MM.1S (cell line): ENCODE data around the gene NEURL4.

Experiments used
- DNase-seq: peaks from one replicate; pipeline ENCODE4 v3.0.0-alpha.2; 2015
- H2AFZ ChIP-seq: fragments of 300-600 bp; sonication (generic); 2 replicates; pipeline ENCODE4 v1.6.0; 2016; ENCODE audit warnings: antibody characterized with exemption, low read length
- H3F3A ChIP-seq: fragments of 300-600 bp; sonication (generic); 2 replicates; pipeline ENCODE4 v1.6.1; 2016; ENCODE audit warnings: mild to moderate bottlenecking, antibody characterized with exemption, low read length, moderate library complexity, mixed read lengths; ENCODE audit not compliant: insufficient read depth
- H3K27ac ChIP-seq: fragments of 300-600 bp; sonication (generic); 2 replicates; pipeline ENCODE4 v1.5.1; 2016; ENCODE audit warnings: mild to moderate bottlenecking, low read length
- H3K27me3 ChIP-seq: fragments of 300-600 bp; sonication (generic); replicated peaks from 2 replicates; pipeline ENCODE4 v1.6.0; 2016; ENCODE audit warnings: low read length; ENCODE audit not compliant: insufficient read depth
- H3K36me3 ChIP-seq: fragments of 300-600 bp; sonication (generic); replicated peaks from 2 replicates; pipeline ENCODE4 v1.6.1; 2016; ENCODE audit warnings: mild to moderate bottlenecking, low read length, mixed read lengths; ENCODE audit not compliant: insufficient read depth
- H3K4me1 ChIP-seq: fragments of 300-600 bp; sonication (generic); 2 replicates; pipeline ENCODE4 v1.6.1; 2016; ENCODE audit warnings: low read length, mixed read lengths
- H3K4me2 ChIP-seq: fragments of 300-600 bp; sonication (generic); 2 replicates; pipeline ENCODE4 v1.6.0; 2016; ENCODE audit warnings: low read depth, low read length
- H3K4me3 ChIP-seq: fragments of 300-600 bp; sonication (generic); 2 replicates; pipeline ENCODE4 v1.5.1; 2016; ENCODE audit warnings: low read length, mixed read lengths
- H3K79me2 ChIP-seq: fragments of 300-600 bp; sonication (generic); 2 replicates; pipeline ENCODE4 v1.6.1; 2016; ENCODE audit warnings: mixed run types, low read length, mixed read lengths
- H3K9ac ChIP-seq: fragments of 300-600 bp; sonication (generic); 2 replicates; pipeline ENCODE4 v1.6.1; 2016; ENCODE audit warnings: low read length, mixed read lengths
- H3K9me2 ChIP-seq: fragments of 300-600 bp; sonication (generic); replicated peaks from 2 replicates; pipeline ENCODE4 v1.6.1; 2016; ENCODE audit warnings: mild to moderate bottlenecking, low read length, mixed read lengths; ENCODE audit not compliant: insufficient read depth
- H3K9me3 ChIP-seq: fragments of 300-600 bp; sonication (generic); replicated peaks from 2 replicates; pipeline ENCODE4 v1.6.1; 2016; ENCODE audit warnings: mild to moderate bottlenecking, low read length, mixed read lengths; ENCODE audit not compliant: insufficient read depth
- H4K20me1 ChIP-seq: fragments of 300-600 bp; sonication (generic); 2 replicates; pipeline ENCODE4 v1.6.1; 2016; ENCODE audit warnings: mild to moderate bottlenecking, low read length, moderate library complexity, mixed read lengths; ENCODE audit not compliant: insufficient read depth
- CTCF ChIP-seq: fragments of 300-600 bp; sonication (generic); IDR thresholded peaks from 2 replicates; pipeline ENCODE4 v1.5.1; 2016; ENCODE audit warnings: antibody characterized with exemption, low read length, mixed read lengths
- EZH2 ChIP-seq: fragments of 300-600 bp; sonication (generic); optimal IDR thresholded peaks from 2 replicates; pipeline ENCODE3; 2017; ENCODE audit warnings: low read depth, mild to moderate bottlenecking, antibody characterized with exemption, low read length, mixed read lengths
- EZH2phosphoT487 ChIP-seq: fragments of 300-600 bp; sonication (generic); IDR thresholded peaks from 2 replicates; pipeline ENCODE4 v1.6.1; 2018; ENCODE audit warnings: antibody characterized with exemption, low read length

The NEURL4 gene

GRCh38 chr17:7295230-7296180, 33.6 kb downstream of the NEURL4 start:
- TF ChIP-seq CTCF, result no peak
- TF ChIP-seq EZH2phosphoT487, result no peak
- no peak for TF ChIP-seq EZH2
- Histone ChIP-seq H3K4me2 (peak overlapping the region; percentile 72; the same call in 1 of the 2 replicates), H3K27me3 (peaks cover 53% of the 10 kb centered on the region), H3F3A (no peaks in the 10 kb centered on the region), H3K9me3 (no peaks in the 10 kb centered on the region), H3K9ac (no peak overlapping the region), H3K4me3 (peak overlapping the region; percentile 51), H3K27ac (no peak overlapping the region), H3K9me2 (no peaks in the 10 kb centered on the region), H4K20me1 (no peaks in the 10 kb centered on the region), H3K4me1 (peaks cover 15% of the 10 kb centered on the region; the same call in 1 of the 2 replicates), H3K79me2 (no peaks in the 10 kb centered on the region), H2AFZ (peak overlapping the region; percentile 72), H3K36me3 (no peaks in the 10 kb centered on the region)
- DNase-seq, result no peak

- Histone ChIP-seq H3K4me1 (peaks cover 15% of the 10 kb centered on the region; the same call in 1 of the 2 replicates), H3K4me2 (peak within 1 kb of the TSS; percentile 72), H3K4me3 (peak within 1 kb of the TSS; percentile 51), H3K9ac (no peak within 1 kb of the TSS), H4K20me1 (no peaks in the 10 kb centered on the region), H2AFZ (peak within 1 kb of the TSS; percentile 72), H3K9me2 (no peaks in the 10 kb centered on the region), H3K36me3 (no peaks in the 10 kb centered on the region), H3F3A (no peaks in the 10 kb centered on the region), H3K27ac (no peak within 1 kb of the TSS), H3K9me3 (no peaks in the 10 kb centered on the region), H3K79me2 (no peaks in the 10 kb centered on the region), H3K27me3 (peaks cover 53% of the 10 kb centered on the region)
- DNase-seq, result peak; percentile 58
- TF ChIP-seq EZH2 (no peak), CTCF (no peak), EZH2phosphoT487 (no peak)
Measured at GRCh38 chr17:7294614-7295153, 34.5 kb downstream of the NEURL4 start, which contains the start of gene YBX2. Gene YBX2 (minus strand): TSS chr17:7294639. CDS start chr17:7294500, 139 bp downstream.

GRCh38 chr17:7293816-7294613, 35.1 kb downstream of the NEURL4 start:
- no peaks in the 10 kb centered on the region for H3K9me2 ChIP-seq
- no peak for TF ChIP-seq EZH2
- no peak for TF ChIP-seq CTCF
- no peak for TF ChIP-seq EZH2phosphoT487
- H3K4me1 ChIP-seq, result peaks cover 15% of the 10 kb centered on the region; the same call in 1 of the 2 replicates
- no peak overlapping the region for H3K4me3 ChIP-seq
- H2AFZ ChIP-seq, result no peak overlapping the region
- no peak overlapping the region for H3K9ac ChIP-seq
- H3K9me3 ChIP-seq, result no peaks in the 10 kb centered on the region
- no peaks in the 10 kb centered on the region for H3K36me3 ChIP-seq
- H3K79me2 ChIP-seq, result no peaks in the 10 kb centered on the region
- H4K20me1 ChIP-seq, result no peaks in the 10 kb centered on the region
- H3K27me3 ChIP-seq, result peaks cover 58% of the 10 kb centered on the region
- no peaks in the 10 kb centered on the region for H3F3A ChIP-seq
- no peak overlapping the region for H3K4me2 ChIP-seq
- no peak overlapping the region for H3K27ac ChIP-seq
- DNase-seq, result no peak
